Stimulated activated CD8-positive, alpha-beta memory T cell treated with anti-CD3 and anti-CD28 coated beads, Interleukin-7, amount 100 ng/mL, for 24 hours (primary cell): ENCODE data around the gene ZNF69.
"Not testable (repeated sequence)": the region's sequence is repeated elsewhere in the genome, so short reads cannot be mapped to it uniquely, and the experiment has no call there.

Source experiments
- DNase-seq: peaks from one replicate; pipeline ENCODE4 v3.0.0-alpha.2; 2020; ENCODE audit warnings: low read depth

Gene ZNF69

DNA sequence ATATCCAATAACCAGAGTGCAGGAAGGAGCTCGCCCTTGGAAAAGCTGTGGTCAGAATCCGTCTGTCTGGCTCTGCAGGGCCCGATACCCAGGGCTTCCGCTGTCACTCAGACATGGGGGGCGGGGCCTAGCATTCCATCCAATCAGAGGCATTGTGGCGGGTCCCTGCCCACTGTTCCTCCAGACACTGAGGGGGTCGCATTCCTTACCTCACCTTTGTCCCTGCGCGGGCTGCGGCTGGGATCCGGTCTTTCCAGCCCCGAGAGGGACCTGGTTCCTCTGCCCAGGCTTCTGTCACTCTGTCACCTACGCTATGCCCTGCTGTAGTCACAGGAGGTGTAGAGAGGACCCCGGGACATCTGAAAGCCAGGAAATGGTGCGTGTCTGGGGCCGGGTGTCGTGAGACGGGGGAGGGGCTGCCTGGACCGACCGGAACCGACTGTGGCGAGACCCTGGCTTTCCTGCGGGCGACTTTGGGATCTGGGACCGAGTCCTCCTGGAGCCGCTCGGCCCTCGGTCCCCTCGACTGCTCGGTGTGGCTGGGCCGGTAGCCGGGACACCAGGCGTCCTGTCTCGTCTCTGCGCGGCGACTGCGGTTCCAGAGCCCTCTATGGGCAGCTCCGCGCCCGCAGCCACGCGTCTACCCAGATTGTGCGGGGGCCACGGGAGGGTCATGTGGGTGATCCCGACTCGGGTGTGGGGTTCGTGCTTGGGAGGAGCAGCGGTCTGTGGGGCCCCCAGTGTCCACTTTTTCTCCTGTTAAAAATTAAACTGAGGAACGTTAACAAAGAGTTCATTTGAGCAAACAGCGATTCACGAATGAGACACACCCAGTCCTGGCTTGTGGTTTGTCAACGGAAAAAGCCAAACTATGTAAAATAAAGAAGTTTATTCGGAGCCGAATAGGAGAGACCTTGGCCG lies at the start of gene ZNF69:
ZNF69 (plus strand) TSS at position 172 of the 921 bp plus-strand sequence; CDS start at position 314, 142 bp downstream.
- peak; percentile 42 for DNase-seq

DNA sequence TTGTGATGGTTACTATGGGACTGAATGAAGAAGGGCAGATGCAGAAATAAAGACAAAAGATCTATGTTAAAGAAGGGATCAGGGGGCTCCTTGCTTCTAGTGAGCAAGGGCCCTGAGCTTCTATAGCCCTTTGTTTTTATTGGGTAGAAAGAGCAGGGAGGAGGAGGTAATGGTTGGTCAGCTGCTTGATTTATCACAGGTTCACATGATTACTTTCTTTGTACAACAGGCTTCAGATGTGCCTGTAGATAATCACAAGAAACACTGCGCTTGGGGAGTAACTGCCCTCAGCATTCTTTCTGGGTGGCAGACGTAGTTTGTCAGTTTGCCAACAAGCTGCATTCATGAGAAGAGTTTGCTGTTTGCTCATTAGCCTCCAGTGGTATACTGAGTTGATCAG lies 43.9 kb upstream of the ZNF69 start:
- no peak for DNase-seq

DNA sequence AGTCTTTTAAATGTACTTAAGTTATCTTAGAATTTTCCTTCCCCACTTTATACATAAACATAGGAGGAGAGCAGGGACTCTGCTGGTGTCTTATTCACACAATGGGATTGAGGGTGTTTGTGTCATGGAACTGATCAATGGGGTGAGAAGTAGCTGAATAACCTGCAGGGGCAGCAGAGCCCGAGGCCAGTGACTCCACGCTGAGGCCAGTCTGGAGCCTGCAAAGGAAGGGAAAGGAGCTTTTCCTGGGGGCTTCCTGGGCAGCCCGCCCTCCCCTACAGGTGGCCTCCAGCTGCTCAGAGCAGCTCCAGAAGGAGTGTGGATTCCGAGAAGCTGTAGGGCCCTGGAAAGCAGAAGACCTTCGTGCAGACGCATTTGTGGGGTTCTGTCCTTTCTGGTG lies 40.0 kb upstream of the ZNF69 start:
- DNase-seq = not testable (repeated sequence)

DNA sequence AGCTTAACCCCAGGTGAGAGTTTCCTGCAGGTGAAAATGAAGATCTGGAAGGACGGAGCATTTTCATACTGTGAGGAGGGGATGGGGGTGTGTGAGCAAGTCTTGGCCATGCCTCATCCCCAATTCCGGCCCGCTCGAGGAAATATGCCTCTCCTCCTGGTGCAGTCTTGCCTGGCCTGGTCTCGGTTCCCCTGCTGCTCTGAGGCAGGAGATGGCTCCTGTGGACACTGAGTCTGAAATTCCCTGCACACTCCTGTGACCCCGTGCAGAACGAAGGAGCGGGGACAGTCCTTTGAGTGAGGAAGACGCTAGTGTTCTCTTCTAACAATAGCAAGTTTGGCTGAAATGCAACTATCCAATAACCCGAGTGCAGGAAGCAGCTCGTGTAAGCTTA lies 39.4 kb upstream of the ZNF69 start:
- DNase-seq = no peak

DNA sequence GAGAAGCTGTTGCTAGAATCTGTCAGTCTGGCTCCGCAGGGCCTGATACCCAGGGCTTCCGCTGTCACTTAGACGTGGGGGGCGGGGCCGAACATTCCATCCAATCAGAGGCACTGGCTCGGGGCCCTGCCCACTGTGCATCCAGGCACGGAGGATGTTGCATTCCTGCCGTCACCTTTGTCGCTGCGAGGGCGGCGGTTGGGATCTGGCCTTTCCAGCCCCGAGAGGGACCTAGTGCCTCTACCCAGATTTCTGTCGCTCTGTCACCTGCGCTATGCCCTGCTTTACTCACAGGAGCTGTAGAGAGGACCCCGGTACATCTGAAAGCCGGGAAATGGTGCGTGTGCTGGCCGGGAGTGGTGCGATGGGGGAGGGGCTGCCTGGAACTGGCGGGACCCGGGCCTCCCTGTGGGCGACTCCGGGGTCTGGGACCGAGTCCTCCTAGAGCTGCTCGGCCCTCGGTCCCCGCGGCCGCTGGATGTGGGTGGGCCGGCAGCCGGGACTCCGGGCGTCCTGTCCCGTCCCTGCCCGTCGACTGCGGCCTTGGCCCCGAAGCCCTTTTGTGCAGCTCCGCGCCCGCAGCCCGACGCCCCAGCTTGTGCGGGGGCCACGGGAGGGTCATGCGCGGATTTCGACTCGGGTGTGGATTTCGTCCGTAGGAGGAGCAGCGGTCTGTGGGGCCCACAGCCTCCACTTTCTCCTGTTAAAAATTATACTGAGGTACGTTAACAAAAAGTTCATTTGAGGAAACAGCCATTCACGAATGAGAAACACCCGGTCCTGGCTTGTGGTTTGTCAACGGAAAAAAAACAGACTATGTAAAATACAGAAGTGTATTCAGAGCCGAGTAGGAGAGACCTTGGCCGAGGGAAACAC lies 38.8 kb upstream of the ZNF69 start, which contains the start of gene ZNF439:
ZNF439 (plus strand) TSS at position 133 of the 876 bp plus-strand sequence; CDS start at position 275, 142 bp downstream.
- peak; percentile 81 for DNase-seq

DNA sequence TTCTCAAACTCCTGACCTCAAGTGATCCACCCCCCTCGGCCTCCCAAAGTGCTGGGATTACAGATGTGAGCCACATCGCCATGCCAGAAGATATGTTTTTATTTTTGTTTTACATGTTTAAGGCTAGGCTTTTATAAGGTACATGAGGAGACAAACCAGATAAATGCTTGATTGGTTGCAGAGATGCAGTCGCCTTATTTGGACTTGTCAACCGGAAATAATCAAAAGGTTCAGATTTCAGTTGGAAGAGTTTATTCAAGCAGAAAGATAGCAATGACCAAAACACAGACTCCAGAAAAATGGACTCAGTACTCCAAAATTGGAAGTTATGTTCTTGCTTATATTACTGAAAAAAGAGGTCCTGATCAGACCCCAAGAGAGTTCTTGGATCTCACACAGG lies 37.3 kb upstream of the ZNF69 start:
- not testable (repeated sequence) for DNase-seq

DNA sequence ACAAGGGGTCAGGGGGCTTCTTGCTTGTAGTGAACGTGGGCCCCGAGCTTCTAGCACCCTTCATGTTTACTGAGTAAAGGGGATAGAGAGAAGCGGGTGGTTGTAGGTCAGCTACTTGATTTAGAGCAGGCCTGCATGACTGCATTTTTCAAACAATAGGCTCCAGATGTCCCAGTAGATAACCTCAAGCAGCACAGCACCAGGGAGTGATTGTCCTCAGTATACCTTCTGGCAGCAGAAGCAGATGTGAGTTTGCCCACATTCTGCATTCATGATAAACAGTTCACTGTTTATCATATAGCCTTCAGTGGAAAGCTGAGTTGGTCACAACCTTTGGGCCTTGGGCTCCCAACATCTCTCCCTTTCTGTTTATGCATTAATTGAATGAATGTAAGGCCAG lies 34.2 kb upstream of the ZNF69 start:
- DNase-seq = no peak

DNA sequence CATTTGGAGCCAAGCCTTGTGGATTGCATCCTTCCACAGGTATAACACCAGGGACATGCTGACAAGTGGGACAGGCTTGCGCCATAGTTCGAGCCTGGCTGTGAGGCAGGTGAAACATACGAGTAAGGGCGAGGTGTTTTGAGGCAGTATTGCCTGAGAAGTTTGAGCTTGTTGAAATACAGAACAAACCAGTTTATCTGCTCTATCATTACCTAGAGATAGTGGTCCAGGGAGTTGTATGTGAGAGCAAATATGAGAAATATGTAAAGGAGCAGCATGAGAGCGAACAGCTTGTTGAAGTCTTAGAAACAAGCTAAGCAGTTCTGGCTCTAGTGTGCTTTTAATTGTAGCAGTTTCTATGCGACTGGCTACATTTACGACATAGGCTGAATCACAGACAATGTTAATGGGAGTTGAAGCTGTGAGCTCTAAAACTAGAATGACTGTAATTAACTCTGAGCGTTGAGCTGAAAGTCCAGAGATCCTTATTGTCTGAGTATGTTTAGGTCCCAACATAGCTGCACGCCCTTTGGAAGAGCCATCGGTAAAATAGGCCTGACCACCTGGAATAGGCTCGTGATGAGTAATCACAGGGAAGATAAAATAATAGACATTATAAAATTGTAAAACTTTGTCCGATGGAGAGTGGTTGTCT lies 30.9 kb upstream of the ZNF69 start:
- no peak for DNase-seq

DNA sequence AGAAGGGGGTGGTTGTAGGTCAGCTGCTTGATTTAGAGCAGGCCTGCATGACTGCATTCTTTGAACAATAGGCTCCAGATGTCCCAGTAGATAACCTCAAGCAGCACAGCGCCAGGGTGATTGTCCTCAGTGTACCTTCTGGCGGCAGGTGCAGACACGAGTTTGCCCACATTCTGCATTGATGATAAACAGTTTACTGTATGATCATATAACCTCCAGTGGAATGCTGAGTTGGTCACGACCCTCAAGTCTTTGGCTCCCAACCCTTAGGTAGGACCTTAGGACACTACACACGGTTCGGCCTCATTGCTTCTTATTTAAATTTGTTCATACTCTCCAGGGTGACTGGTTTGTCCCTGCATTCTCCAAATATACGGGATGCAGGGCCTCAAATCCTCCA lies 26.9 kb upstream of the ZNF69 start:
- no peak for DNase-seq

DNA sequence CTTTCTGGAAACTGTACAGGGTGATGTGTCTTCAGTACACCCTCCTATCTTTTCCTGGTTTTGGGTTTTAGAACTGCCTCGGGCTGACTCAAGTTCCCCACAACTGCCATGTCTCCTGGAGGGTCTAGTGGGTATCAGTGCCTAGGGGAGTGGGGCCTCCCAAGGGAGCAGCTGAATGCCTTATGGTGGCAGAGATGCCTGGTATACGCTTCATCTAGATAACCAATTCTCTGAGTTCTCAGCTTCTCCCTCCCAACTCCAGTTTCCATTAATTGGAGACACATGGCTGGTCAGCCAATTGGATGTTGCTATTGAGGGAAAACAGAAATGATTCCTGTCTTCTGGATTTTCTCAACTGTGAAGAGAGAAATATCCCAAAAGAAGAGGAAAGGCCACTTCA lies 26.3 kb upstream of the ZNF69 start:
- no peak for DNase-seq

DNA sequence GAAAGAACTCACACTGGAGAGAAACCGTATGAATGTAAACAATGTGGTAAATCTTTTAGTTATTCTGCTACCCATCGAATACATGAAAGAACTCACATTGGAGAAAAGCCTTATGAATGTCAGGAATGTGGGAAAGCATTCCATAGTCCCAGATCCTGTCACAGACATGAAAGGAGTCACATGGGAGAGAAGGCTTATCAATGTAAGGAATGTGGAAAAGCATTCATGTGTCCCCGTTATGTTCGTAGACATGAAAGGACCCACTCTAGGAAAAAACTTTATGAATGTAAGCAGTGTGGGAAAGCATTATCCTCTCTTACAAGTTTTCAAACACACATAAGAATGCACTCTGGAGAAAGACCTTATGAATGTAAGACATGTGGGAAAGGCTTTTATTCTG lies 19.8 kb upstream of the ZNF69 start:
- not testable (repeated sequence) for DNase-seq

DNA sequence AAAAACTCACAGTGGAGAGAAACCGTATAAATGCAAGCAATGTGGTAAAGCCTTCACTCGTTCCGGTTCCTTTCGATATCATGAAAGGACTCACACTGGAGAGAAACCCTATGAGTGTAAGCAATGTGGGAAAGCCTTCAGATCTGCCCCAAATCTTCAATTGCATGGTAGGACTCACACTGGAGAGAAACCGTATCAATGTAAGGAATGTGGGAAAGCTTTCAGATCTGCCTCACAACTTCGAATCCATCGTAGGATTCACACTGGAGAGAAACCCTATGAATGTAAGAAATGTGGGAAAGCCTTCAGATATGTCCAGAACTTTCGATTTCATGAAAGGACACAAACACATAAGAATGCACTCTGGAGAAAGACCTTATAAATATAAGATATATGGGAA lies 19.4 kb upstream of the ZNF69 start:
- no peak for DNase-seq

DNA sequence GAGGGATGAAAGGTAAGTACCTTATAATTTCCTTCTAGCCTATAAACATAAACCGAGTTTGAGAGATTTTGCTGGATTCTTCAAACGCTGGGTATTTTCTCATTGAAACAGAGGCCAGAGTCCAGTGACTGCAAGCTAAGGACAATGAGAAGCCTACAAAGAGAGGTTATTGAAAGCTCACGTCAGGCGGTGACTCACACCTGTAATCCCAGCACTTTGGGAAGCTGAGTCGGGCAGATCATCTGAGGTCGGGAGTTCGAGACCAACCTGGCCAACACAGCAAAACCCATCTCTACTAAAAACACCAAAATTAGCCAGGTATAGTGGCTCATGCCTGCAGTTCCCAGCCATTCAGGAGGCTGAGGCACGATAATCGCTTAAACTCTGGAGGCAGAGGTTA lies 15.0 kb upstream of the ZNF69 start:
- DNase-seq = no peak

DNA sequence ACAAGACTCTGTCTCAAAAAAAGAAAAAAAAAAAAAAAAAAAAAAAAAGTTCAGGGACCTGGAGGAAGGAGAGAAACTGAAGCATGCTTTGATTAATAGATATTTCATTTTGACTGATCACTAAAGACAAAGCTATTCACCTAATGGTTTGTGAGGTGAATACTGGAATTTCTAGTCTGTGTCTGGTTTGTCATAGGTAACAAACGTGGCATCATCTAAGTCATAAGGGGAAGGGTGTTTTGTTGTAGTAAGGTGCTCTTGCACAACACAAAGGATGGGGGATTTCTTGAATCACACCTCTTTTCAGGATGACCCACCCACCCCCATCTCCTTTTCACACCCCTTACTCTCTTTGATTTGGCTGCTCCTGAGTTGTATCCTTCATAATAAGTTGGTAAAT lies 13.8 kb upstream of the ZNF69 start:
- no peak for DNase-seq

DNA sequence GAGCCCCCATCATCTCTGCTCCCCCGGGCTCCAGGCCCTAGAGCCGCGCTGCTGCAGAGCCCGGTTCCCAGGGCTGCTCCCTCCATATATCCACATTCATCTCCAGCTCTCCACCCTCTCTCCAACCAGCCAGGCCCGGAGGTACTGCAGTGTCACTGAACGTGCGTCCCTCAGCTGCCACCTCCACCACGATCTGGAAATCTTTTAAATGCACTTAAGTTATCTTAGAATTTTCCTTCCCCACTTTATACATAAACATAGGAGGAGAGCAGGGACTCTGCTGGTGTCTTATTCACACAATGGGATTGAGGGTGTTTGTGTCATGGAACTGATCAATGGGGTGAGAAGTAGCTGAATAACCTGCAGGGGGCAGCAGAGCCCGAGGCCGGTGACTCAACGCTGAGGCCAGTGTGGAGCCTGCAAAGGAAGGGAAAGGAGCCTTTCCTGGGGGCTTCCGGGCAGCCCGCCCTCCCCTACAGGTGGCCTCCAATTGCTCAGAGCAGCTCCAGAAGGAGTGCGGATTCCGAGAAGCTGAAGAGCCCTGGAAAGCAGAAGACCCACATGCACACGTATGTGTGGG lies 7.8 kb upstream of the ZNF69 start:
- DNase-seq = peak; percentile 12

DNA sequence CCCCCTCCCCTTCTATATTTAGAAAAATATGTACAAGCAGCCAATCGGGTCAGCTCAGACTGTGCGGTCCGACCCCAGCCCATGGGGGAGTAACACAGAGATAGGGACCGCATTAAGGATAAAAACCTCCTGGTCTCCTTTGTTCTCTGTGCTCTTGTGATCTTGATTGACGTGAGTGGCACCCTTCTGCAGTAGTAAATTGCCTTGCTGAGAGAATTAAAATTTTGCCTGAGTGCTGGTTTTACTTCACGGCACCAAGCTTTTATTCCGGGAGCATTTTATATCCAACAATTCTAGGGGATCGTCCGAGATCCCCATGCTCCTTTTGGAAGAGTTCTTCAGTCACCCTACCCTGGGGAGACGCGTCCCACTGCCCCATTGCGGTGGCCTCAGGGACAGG lies 7.0 kb upstream of the ZNF69 start:
- DNase-seq = no peak

DNA sequence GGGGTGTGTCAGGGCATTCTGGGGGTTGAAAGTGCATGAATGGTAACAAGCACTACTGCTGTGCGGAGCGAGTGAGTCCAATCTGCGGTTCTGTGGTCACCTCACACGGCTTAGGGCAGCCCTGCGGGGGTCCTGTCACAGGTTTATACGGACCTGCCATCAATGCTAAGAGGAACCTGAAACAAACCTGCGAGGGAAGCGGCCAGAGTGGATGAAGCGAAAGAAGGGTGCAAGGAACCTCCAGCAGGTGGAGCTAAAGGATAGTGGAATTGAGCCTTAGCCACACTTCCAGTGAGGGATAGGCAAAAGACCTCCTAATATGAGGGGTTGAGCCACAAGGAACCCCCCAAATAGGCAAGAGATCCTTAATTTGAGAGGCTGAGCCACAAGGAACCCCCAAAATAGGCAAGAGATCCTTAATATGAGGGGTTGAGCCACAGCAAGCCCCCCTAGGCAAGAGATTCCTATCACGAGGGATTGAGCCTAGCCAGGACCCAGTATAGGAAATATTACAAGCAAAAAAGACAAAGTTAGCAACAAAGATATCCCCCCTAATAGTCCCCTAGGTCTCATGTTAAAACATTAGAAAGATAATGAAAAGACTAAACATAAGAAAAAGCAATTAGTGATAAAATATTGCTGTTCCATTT lies 6.3 kb upstream of the ZNF69 start:
- peak; percentile 35 for DNase-seq

DNA sequence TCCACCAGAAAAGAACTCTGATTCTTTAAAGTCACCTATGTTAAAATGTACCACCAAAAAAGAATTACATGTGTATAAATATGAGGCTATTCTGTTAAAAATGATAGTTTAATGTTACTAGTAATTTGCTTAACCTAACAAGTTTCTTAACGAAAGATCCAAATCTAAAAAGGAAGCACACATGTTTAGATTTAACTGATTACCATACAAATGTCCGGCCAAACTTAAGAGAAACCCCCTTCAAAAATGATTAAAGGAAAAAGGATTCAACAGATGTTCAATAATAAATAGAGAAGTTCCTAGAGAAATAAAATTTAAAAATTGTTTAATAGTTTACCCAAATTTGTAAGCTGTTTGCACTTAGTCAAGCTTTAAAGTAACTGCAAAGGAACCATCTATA lies 5.0 kb upstream of the ZNF69 start:
- DNase-seq = no peak

DNA sequence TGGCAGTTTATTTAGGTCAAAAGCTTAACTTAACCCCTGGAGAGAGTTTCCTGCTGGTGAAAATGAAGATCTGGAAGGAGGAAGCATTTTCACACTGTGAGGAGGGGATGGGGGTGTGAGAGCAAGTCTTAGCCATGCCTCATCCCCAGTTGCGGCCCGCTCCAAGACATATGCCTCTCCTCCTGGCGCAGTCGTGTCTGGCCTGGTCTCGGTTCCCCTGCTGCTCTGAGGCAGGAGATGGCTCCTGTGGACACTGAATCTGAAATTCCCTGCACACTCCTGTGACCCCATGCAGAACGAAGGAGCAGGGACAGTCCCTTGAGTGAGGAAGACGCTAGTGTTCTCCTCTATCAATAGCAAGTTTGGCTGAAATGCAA lies 360 bp upstream of the ZNF69 start:
- DNase-seq = no peak

DNA sequence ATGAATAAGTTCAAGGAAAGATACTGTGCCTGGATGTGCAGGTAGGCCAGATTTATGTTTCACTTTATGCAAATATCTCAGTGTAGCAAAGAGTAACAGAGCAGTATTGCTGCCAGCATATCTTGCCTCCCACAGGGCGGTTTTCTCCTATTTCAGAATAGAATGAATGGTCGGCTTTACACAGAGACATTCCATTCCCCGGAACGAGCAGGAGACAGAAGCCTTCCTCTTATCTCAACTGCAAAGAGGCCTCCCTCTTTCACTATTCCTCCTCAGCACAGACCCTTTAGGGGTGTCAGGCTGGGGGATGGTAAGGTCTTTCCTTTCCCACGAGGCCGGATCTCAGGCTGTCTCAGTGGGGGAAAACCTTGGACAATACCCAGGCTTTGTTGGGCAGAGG lies 2.3 kb downstream of the ZNF69 start:
- DNase-seq = not testable (repeated sequence)

DNA sequence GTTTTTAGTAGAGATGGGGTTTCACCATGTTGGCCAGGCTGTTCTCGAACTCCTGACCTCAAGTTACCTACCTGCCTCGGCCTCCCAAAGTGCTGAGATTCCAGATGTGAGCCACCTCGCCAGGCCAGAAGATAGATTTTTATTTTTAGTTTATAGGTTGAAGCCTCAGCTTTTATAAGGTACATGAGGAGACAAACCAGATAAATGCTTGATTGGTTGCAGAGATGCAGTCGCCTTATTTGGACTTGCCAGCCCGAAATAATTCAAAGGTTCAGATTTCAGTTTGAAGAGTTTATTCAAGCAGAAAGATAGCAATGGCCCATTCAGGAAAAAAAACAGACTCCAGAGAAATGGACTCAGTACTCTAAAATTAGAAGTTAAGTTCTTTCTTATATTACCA lies 3.1 kb downstream of the ZNF69 start:
- DNase-seq = no peak

DNA sequence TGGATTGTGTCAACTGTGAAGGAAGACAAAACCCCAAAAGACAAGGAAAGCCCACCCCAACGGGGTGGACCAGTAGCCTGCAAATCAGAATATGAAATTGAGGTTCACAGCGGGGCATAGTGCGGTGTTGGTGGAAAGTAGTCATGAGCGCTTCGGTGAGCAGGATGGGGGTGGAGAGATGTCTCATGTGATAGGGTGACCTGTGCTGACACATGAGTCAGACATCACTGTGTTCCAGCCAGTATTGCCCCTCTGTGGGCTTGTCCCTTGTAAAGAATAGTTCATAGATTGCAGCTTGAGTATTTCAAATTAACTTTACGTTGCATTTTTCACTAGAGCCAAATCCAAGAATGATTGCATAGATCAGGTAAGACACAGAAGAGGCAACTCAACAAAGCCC lies 7.3 kb downstream of the ZNF69 start:
- no peak for DNase-seq
